Dermis blood vessel endothelial cell (primary cell): Measurements from ENCODE around the gene CRACR2A. TPM values are rescaled to one million over a fixed set of nuclear protein-coding genes. Genes with fewer than 3 reads are reported as not detected.

Source experiments
- DNase-seq: peaks from one replicate; pipeline ENCODE4 v3.0.0; 2010
- total RNA-seq: library from RNA; depleted of rRNA; stranded (reverse); fragments of >200 nt; gene quantifications from 2 replicates; pipeline ENCODE4 v1.2.3, GENCODE V29; 2014

The CRACR2A gene
- total RNA-seq, 1 donor from 2014 or later = 8.8 TPM

GRCh38 chr12:3646561-3647241 lies 106.2 kb downstream of the CRACR2A start:
- DNase-seq = peak; percentile 60

- no peak for DNase-seq
Measured at GRCh38 chr12:3645091-3645490, 107.8 kb downstream of the CRACR2A start.

- no peak for DNase-seq
Measured at GRCh38 chr12:3644104-3644503, 108.8 kb downstream of the CRACR2A start.

- DNase-seq = peak; percentile 86
Measured at GRCh38 chr12:3641428-3642018, 111.4 kb downstream of the CRACR2A start.

- DNase-seq = no peak
Measured at GRCh38 chr12:3636328-3636727, 116.6 kb downstream of the CRACR2A start.

- no peak for DNase-seq
Measured at GRCh38 chr12:3634348-3634747, 118.6 kb downstream of the CRACR2A start.

GRCh38 chr12:3633396-3633795 lies 119.5 kb downstream of the CRACR2A start:
- DNase-seq = no peak

- DNase-seq = no peak
Measured at GRCh38 chr12:3632754-3633153, 120.2 kb downstream of the CRACR2A start.

- no peak for DNase-seq
Measured at GRCh38 chr12:3632256-3632655, 120.7 kb downstream of the CRACR2A start.

GRCh38 chr12:3631759-3632158 lies 121.2 kb downstream of the CRACR2A start:
- DNase-seq = no peak

GRCh38 chr12:3631272-3631637 lies 121.7 kb downstream of the CRACR2A start:
- DNase-seq = no peak

GRCh38 chr12:3630621-3631271 lies 122.2 kb downstream of the CRACR2A start:
- no peak for DNase-seq

- no peak for DNase-seq
Measured at GRCh38 chr12:3630111-3630510, 122.8 kb downstream of the CRACR2A start.

- DNase-seq = no peak
Measured at GRCh38 chr12:3629057-3629830, 123.7 kb downstream of the CRACR2A start.

GRCh38 chr12:3628629-3629028 lies 124.3 kb downstream of the CRACR2A start:
- no peak for DNase-seq

GRCh38 chr12:3627336-3627735 lies 125.6 kb downstream of the CRACR2A start:
- DNase-seq = no peak

GRCh38 chr12:3624273-3624672 lies 128.6 kb downstream of the CRACR2A start:
- DNase-seq = no peak

GRCh38 chr12:3622822-3623690 lies 129.9 kb downstream of the CRACR2A start:
- no peak for DNase-seq

- no peak for DNase-seq
Measured at GRCh38 chr12:3622021-3622821, 130.7 kb downstream of the CRACR2A start.

GRCh38 chr12:3620856-3621255 lies 132.1 kb downstream of the CRACR2A start:
- DNase-seq = no peak

- no peak for DNase-seq
Measured at GRCh38 chr12:3617565-3617964, 135.3 kb downstream of the CRACR2A start.
